Parathyroid adenoma (tissue), 2 donors: ENCODE results near the gene ARHGEF38.

Source experiments
- H2AFZ ChIP-seq: fragments of 300-600 bp; sonication (generic); one replicate; pipeline ENCODE4 v1.7.0; 2017; ENCODE audit warnings: antibody characterized with exemption, mild to moderate bottlenecking
- H3K27ac ChIP-seq: fragments of 300-600 bp; sonication (generic); one replicate; pipeline ENCODE4 v1.7.0; 2017
- H3K27me3 ChIP-seq: fragments of 300-600 bp; sonication (generic); one replicate; pipeline ENCODE4 v1.7.0; 2017; ENCODE audit warnings: low read length; ENCODE audit not compliant: control insufficient read depth, insufficient read depth
- H3K36me3 ChIP-seq: fragments of 300-600 bp; sonication (generic); one replicate; pipeline ENCODE4 v1.7.0; 2017; ENCODE audit warnings: low read length; ENCODE audit not compliant: control insufficient read depth, insufficient read depth
- H3K4me1 ChIP-seq: fragments of 300-600 bp; sonication (generic); one replicate; pipeline ENCODE4 v1.7.0; 2017; ENCODE audit warnings: control low read depth
- H3K4me2 ChIP-seq: fragments of 300-600 bp; sonication (generic); one replicate; pipeline ENCODE4 v1.7.0; 2017; ENCODE audit warnings: low read length
- H3K4me3 ChIP-seq: fragments of 300-600 bp; sonication (generic); one replicate; pipeline ENCODE4 v1.7.0; 2017; ENCODE audit warnings: low read depth, low read length
- H3K79me2 ChIP-seq: fragments of 300-600 bp; sonication (generic); one replicate; pipeline ENCODE4 v1.7.0; 2017; ENCODE audit warnings: control low read depth
- H3K9ac ChIP-seq: fragments of 300-600 bp; sonication (generic); one replicate; pipeline ENCODE4 v1.7.0; 2017; ENCODE audit warnings: mild to moderate bottlenecking
- H3K9me3 ChIP-seq: fragments of 300-600 bp; sonication (generic); one replicate; pipeline ENCODE4 v1.7.0; 2017; ENCODE audit warnings: low read length; ENCODE audit not compliant: control insufficient read depth
- CTCF ChIP-seq: fragments of 300-600 bp; sonication (generic); IDR thresholded peaks from one replicate; pipeline ENCODE4 v1.7.0; 2017; ENCODE audit warnings: antibody characterized with exemption, mild to moderate bottlenecking
- donor health status: primary hyperparathyroidism.

Gene ARHGEF38

GRCh38 chr4:105563352-105563751, 10.9 kb downstream of the ARHGEF38 start:
- no peaks in the 10 kb centered on the region for H3K36me3 ChIP-seq
- no peak overlapping the region for H2AFZ ChIP-seq
- H3K27ac ChIP-seq: no peak overlapping the region
- no peak overlapping the region for H3K4me3 ChIP-seq
- H3K9me3 ChIP-seq: no peaks in the 10 kb centered on the region
- H3K9ac ChIP-seq: no peak overlapping the region
- H3K4me1 ChIP-seq: no peaks in the 10 kb centered on the region
- H3K79me2 ChIP-seq: no peaks in the 10 kb centered on the region
- no peak for TF ChIP-seq CTCF
- no peak overlapping the region for H3K4me2 ChIP-seq
- no peaks in the 10 kb centered on the region for H3K27me3 ChIP-seq

- Histone ChIP-seq H3K4me3 (no peak overlapping the region), H3K4me1 (no peaks in the 10 kb centered on the region), H3K9me3 (no peaks in the 10 kb centered on the region), H3K4me2 (no peak overlapping the region), H2AFZ (no peak overlapping the region), H3K79me2 (no peaks in the 10 kb centered on the region), H3K9ac (no peak overlapping the region), H3K27ac (no peak overlapping the region), H3K36me3 (no peaks in the 10 kb centered on the region), H3K27me3 (no peaks in the 10 kb centered on the region)
- no peak for TF ChIP-seq CTCF
Observed at GRCh38 chr4:105568584-105568983, 16.2 kb downstream of the ARHGEF38 start.

- no peak overlapping the region for H3K9ac ChIP-seq
- H3K36me3 ChIP-seq: no peaks in the 10 kb centered on the region
- no peak for TF ChIP-seq CTCF
- H3K4me1 ChIP-seq: no peaks in the 10 kb centered on the region
- no peak overlapping the region for H3K27ac ChIP-seq
- no peaks in the 10 kb centered on the region for H3K9me3 ChIP-seq
- no peak overlapping the region for H2AFZ ChIP-seq
- H3K4me3 ChIP-seq: no peak overlapping the region
- no peak overlapping the region for H3K4me2 ChIP-seq
- H3K79me2 ChIP-seq: no peaks in the 10 kb centered on the region
- H3K27me3 ChIP-seq: no peaks in the 10 kb centered on the region
Observed at GRCh38 chr4:105569057-105569865, 16.8 kb downstream of the ARHGEF38 start.

GRCh38 chr4:105569866-105570236, 17.4 kb downstream of the ARHGEF38 start:
- no peaks in the 10 kb centered on the region for H3K79me2 ChIP-seq
- H3K9ac ChIP-seq: no peak overlapping the region
- no peak for TF ChIP-seq CTCF
- no peaks in the 10 kb centered on the region for H3K27me3 ChIP-seq
- no peak overlapping the region for H3K27ac ChIP-seq
- no peaks in the 10 kb centered on the region for H3K9me3 ChIP-seq
- no peaks in the 10 kb centered on the region for H3K4me1 ChIP-seq
- H3K4me3 ChIP-seq: no peak overlapping the region
- no peak overlapping the region for H3K4me2 ChIP-seq
- no peak overlapping the region for H2AFZ ChIP-seq
- H3K36me3 ChIP-seq: no peaks in the 10 kb centered on the region

GRCh38 chr4:105572296-105572695, 19.9 kb downstream of the ARHGEF38 start:
- Histone ChIP-seq H3K4me3 (no peak overlapping the region), H3K9me3 (no peaks in the 10 kb centered on the region), H3K79me2 (no peaks in the 10 kb centered on the region), H3K4me1 (no peaks in the 10 kb centered on the region), H3K4me2 (no peak overlapping the region), H2AFZ (no peak overlapping the region), H3K27me3 (no peaks in the 10 kb centered on the region), H3K9ac (no peak overlapping the region), H3K36me3 (no peaks in the 10 kb centered on the region), H3K27ac (no peak overlapping the region)
- TF ChIP-seq CTCF: no peak
